ENCODE results near the gene CTXND1.

CTXND1 gene

GRCh38 chr15:80182611-80183261 is 69.3 kb downstream of the CTXND1 start:
- TF ChIP-seq REST (IDR thresholded peaks at IDR 0.05; ENCODE audit: insufficient read depth in 1 of 2, low read depth in 2 of 2, low read length in 2 of 2) (no peak), FOXP2 (optimal IDR thresholded peaks at IDR 0.05; ENCODE audit: borderline replicate concordance, extremely low read depth, extremely low read length, insufficient read depth) (no peak), POLR2AphosphoS5 (IDR thresholded peaks at IDR 0.05; ENCODE audit: low read depth, low read length) (no peak), TAF1 (IDR thresholded peaks at IDR 0.05; ENCODE audit: borderline replicate concordance, insufficient read depth, low read length) (no peak), SIN3A (IDR thresholded peaks at IDR 0.05; ENCODE audit: borderline replicate concordance, insufficient read depth, low read length) (no peak)

GRCh38 chr15:80180986-80181385 is 71.0 kb downstream of the CTXND1 start:
- TF ChIP-seq REST (IDR thresholded peaks at IDR 0.05; ENCODE audit: insufficient read depth in 1 of 2, low read depth in 2 of 2, low read length in 2 of 2) (no peak), TAF1 (IDR thresholded peaks at IDR 0.05; ENCODE audit: borderline replicate concordance, insufficient read depth, low read length) (no peak), FOXP2 (optimal IDR thresholded peaks at IDR 0.05; ENCODE audit: borderline replicate concordance, extremely low read depth, extremely low read length, insufficient read depth) (no peak), POLR2AphosphoS5 (IDR thresholded peaks at IDR 0.05; ENCODE audit: low read depth, low read length) (no peak)

DNA sequence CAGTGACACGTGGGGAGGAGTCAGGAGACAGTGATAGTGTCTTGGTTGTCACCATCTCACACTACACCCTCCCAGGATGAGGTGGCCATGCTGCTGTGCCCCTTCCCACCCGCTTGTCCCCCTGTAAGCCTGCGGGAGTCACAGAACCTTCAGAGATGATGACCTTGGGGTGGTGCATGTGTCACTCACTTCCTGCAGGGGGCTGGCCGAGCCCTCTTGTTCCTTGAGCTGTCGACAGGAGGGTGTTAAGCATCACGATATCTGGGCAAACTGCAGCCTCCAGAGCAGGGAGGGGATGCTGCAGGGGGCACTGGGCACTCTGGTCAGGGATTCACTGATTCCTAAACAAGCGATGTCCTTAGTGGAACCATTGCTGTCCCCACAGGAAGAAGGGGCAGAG is 71.5 kb downstream of the CTXND1 start:
- TF ChIP-seq POLR2AphosphoS5 (IDR thresholded peaks at IDR 0.05; ENCODE audit: low read depth, low read length): no peak
- no peak for TF ChIP-seq REST (IDR thresholded peaks at IDR 0.05; ENCODE audit: insufficient read depth in 1 of 2, low read depth in 2 of 2, low read length in 2 of 2)

- TF ChIP-seq FOXP2 (optimal IDR thresholded peaks at IDR 0.05; ENCODE audit: borderline replicate concordance, extremely low read depth, extremely low read length, insufficient read depth) (no peak), TAF1 (IDR thresholded peaks at IDR 0.05; ENCODE audit: borderline replicate concordance, insufficient read depth, low read length) (no peak), POLR2AphosphoS5 (IDR thresholded peaks at IDR 0.05; ENCODE audit: low read depth, low read length) (no peak), SIN3A (IDR thresholded peaks at IDR 0.05; ENCODE audit: borderline replicate concordance, insufficient read depth, low read length) (no peak), REST (IDR thresholded peaks at IDR 0.05; ENCODE audit: insufficient read depth in 1 of 2, low read depth in 2 of 2, low read length in 2 of 2) (no peak)
Observed at GRCh38 chr15:80179935-80180334, 72.1 kb downstream of the CTXND1 start.

All from PFSK-1 (cell line).